ES-I3 (cell line): Measurements from ENCODE around the gene SAMSN1.

Experiments used
- H3K36me3 ChIP-seq: 2 replicates; pipeline ENCODE4 v1.6.1; 2013; ENCODE audit warnings: mild to moderate bottlenecking, low read length, control low read depth, moderate library complexity; ENCODE audit not compliant: insufficient read depth
- H3K4me1 ChIP-seq: 2 replicates; pipeline ENCODE4 v1.6.1; 2013; ENCODE audit warnings: mild to moderate bottlenecking, control low read depth, low read length; ENCODE audit not compliant: insufficient read depth
- H3K9ac ChIP-seq: 2 replicates; pipeline ENCODE4 v1.6.1; 2013; ENCODE audit warnings: low read depth, mild to moderate bottlenecking, low read length, moderate library complexity
- H3K9me3 ChIP-seq: 2 replicates; pipeline ENCODE4 v1.6.1; 2013; ENCODE audit warnings: mild to moderate bottlenecking, low read length, moderate library complexity; ENCODE audit not compliant: control insufficient read depth, insufficient read depth

The SAMSN1 gene

DNA sequence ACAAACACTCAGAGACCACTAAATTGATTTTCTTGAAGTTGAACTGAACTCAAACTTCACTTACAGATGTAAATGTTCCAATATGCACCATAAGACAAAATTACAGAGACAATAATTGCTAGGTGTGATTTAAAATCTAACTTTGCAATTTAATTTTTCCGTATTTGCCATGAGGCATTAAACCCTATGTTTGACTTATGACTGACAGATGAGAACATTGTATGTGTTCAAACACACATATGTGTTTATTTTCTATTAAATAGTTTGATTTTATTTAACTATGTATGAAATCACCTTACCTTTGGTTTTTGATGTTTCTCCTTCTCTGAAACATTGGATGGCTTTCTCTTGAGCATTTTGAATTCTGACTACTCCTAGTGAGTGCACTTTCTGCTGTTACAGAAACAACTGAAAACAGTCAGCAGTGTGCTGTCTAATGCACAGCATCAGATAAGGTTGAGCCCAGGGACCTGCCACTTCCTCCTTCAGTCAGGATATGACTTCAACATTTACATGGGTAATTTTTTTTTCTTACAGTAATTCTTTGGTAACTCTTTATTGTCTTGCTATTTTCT, at the start of gene SAMSN1:
SAMSN1 (minus strand) TSS at position 410 of the 575 bp plus-strand sequence; CDS start at position 356, 54 bp downstream.
- Histone ChIP-seq H3K9me3 (no peaks in the 10 kb centered on the region), H3K9ac (no peak within 1 kb of the TSS), H3K4me1 (no peaks in the 10 kb centered on the region), H3K36me3 (no peaks in the 10 kb centered on the region)

DNA sequence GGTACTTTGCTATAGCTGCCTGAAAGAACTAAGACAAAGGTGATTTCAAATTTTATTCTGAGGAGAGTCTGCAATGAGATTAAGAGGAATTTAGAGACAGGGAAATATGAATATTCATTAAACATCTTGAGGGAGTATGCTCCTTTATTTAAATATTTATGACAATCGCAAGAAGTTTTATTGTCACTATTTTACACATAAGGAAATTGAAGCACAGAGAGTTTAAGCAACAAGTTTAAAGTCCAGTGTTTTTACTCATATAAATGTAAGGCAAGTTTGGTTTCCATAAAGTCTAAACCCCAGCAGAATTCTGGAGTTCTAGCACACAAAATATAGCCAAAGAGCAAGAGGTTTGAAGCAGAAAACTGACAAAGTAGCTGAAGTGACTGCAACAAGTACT, 49.3 kb upstream of the SAMSN1 start:
- H3K9ac ChIP-seq = no peak overlapping the region
- peaks cover 6% of the 10 kb centered on the region; the same call in 1 of the 2 replicates for H3K9me3 ChIP-seq
- no peaks in the 10 kb centered on the region for H3K36me3 ChIP-seq
- no peaks in the 10 kb centered on the region; the same call in 1 of the 2 replicates for H3K4me1 ChIP-seq

DNA sequence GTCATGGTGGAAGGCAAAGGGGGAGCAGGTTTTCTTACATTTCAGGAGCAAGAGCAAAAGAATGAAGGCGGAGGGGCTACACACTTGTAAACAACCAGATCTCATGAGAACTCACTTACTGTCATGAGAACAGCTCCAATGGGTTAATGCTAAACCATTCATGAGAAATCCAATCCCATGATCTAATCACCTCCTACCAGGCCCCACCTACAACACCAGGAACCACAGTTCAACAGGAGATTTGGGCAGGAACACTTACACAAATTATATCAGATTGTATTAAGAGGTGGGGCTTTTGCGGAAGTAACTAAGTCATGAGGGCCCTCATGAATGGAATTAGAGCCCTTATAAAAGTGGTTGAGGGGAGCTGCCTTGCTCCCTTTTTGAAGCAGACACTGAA, 48.9 kb upstream of the SAMSN1 start:
- no peaks in the 10 kb centered on the region for H3K36me3 ChIP-seq
- no peaks in the 10 kb centered on the region; the same call in 1 of the 2 replicates for H3K4me1 ChIP-seq
- H3K9me3 ChIP-seq = peaks cover 6% of the 10 kb centered on the region; the same call in 1 of the 2 replicates
- H3K9ac ChIP-seq = no peak overlapping the region

DNA sequence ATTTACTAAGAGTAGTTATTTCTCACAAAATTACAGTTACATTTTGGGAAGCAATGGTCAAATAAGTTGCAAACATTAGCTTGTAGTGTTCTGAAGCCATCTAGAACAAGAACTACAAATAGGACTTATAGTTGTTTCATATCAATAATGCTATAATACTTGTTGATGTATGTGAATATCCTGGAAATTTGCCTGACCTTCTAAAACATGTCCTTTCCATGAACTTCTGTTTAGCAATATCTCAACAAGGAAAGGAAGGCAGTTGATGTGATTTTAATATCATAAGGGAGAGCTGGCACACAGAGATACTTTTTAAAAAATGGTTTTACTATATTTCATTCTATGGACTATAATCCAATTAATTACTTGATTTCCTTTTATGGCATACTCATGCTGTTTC, 47.1 kb upstream of the SAMSN1 start:
- Histone ChIP-seq H3K36me3 (no peaks in the 10 kb centered on the region), H3K9ac (no peak overlapping the region), H3K4me1 (no peaks in the 10 kb centered on the region; the same call in 1 of the 2 replicates), H3K9me3 (peaks cover 6% of the 10 kb centered on the region; the same call in 1 of the 2 replicates)

DNA sequence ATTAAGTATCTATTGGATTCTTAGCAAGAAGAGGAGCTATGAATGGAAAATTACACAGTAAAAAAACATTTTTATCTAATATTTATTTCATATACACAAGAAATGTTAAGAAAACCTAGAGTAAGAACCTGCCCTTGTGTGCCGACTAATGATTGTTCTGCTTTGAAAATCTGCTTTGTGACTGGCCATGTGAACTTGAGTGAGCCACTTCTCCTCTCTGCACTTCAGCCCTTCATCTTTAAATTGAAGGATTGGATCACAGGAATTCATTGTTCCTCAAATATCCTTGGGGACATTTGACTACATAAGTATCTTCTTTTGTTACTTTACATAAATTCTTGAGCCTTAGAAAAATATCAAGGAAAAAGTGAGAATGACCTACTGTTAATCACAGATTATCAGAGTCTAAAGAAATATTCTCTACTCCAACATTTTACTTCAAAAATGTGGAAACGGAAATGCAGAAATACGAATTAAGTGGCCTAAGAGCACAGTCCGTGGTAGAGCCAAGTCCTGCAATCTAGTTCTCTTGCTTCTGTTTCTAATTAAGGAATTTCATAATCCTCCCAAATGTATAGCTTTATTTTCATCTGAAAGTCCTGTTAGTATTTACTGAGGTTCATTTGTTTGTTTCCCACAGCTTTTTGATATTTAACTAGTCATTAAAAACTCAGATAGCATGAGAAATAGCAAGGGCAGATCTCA, 46.3 kb upstream of the SAMSN1 start:
- H3K9me3 ChIP-seq = peaks cover 6% of the 10 kb centered on the region; the same call in 1 of the 2 replicates
- no peaks in the 10 kb centered on the region for H3K36me3 ChIP-seq
- no peaks in the 10 kb centered on the region; the same call in 1 of the 2 replicates for H3K4me1 ChIP-seq
- no peak overlapping the region for H3K9ac ChIP-seq

DNA sequence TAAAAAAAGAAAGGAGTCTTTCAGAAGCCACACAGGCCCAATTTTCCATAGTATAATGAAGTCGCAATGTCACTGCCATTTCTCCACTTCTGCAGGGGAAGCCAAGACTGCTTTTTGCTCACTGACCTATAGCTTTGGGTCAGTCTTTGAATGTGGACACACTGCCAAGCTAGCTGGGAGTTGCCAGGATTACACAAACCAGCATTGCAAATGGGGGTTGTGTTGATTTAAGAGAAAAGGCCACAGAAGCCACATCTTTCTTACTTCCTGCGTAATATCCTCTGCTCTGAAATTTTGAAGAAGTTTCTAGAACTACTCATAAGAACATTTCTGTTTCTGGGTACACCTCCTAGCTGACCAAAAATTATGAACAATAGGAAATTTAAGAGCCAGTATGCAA, 45.8 kb upstream of the SAMSN1 start:
- Histone ChIP-seq H3K4me1 (no peaks in the 10 kb centered on the region; the same call in 1 of the 2 replicates), H3K9me3 (peaks cover 6% of the 10 kb centered on the region; the same call in 1 of the 2 replicates), H3K36me3 (no peaks in the 10 kb centered on the region), H3K9ac (no peak overlapping the region)

DNA sequence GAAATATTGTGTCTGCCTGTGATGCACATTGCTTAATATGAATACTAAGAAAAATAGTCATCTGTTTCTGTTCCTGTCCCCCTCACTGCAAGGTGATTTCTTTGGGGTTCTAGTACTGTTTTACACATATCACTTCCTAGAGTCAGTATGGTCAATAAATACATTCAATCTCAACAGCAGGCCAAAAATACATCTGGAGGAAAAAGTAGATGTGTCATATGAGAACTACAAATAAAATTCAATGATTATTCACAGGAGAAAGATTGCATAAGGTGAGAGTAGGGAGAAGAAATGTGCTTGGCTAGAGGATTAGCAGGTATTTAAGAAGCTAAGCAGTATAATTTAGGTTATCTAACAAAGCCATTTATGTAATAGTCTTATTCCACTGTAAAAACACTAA, 45.3 kb upstream of the SAMSN1 start:
- Histone ChIP-seq H3K9me3 (peaks cover 4% of the 10 kb centered on the region; the same call in 1 of the 2 replicates), H3K9ac (no peak overlapping the region), H3K4me1 (no peaks in the 10 kb centered on the region; the same call in 1 of the 2 replicates), H3K36me3 (no peaks in the 10 kb centered on the region)

DNA sequence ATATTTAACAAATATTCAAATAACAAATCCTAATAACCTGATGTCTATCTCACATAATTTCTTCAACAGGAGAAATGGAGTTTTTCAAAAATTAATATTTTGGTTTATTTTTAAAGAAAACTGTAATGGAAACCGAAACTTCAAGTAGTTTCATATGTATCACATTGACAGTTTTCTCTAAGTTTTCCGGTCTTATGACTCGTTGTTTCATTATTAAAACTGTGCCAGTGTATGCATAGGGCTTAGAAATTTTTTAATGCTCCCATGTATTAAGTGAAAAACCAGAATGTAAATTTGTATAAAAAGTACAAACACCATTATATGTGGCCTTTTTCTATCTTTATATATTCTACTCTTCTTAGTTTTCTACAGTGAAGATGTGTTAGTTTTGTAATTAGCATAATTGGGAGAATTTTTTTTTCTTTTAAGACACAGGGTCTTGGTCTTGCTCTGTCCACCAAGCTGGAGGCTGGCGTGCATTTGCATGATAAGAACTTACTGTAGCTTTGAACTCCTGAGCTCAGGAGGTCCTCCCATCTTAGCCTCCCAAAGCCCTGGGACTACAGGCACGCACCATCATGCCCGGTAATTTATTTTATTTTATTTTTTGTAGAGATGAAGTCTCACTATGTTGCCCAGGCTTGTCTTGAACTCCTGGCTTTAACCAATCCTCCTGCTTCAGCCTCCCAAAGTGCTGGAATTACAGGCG, 43.9 kb upstream of the SAMSN1 start:
- H3K9ac ChIP-seq = no peak overlapping the region
- H3K9me3 ChIP-seq = no peaks in the 10 kb centered on the region; the same call in 1 of the 2 replicates

DNA sequence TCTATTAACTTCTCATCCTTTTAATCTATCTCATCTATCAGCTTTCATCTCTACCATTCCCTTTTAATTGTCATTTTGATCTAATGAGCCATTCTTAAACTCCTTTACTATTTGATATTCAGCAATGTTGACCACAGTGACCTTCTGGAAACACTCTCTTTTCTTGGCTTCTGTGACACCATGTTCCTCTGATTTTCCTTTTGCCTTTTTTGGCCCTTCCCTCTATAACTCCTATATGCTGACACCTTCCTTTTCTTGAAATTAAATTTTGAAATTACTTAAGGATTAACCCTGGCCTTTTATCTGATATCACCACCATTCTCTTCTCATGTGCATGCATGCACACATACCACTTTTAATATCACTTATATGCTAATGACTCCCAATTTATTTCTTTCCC, 41.2 kb upstream of the SAMSN1 start:
- no peaks in the 10 kb centered on the region; the same call in 1 of the 2 replicates for H3K4me1 ChIP-seq
- H3K9me3 ChIP-seq = no peaks in the 10 kb centered on the region

More for the DNA sequence above, 43.9 kb upstream of the SAMSN1 start:
- H3K4me1 ChIP-seq = no peaks in the 10 kb centered on the region; the same call in 1 of the 2 replicates
- no peaks in the 10 kb centered on the region for H3K36me3 ChIP-seq

DNA sequence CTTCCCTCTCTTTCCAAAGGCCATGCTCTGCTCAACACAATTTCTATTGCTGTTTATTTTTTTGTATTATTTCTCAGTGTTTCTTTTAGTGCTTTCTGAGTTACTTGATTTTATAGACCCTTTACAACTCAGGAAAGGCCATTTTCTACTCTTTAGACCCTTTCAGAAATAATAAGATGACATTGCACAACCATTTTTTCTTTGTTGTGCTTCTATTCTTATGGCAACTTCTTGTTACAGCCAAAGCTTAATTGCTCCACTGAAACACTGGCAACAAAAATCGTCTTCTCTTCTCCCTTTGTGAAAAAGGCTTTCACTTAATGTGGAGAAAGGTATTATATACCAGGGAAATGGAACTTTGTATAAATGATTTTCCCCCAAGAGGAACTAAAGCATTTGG, 39.0 kb upstream of the SAMSN1 start:
- Histone ChIP-seq H3K9me3 (no peaks in the 10 kb centered on the region), H3K4me1 (no peaks in the 10 kb centered on the region), H3K9ac (no peak overlapping the region), H3K36me3 (no peaks in the 10 kb centered on the region)

More for the DNA sequence above, 41.2 kb upstream of the SAMSN1 start:
- Histone ChIP-seq H3K9ac (no peak overlapping the region), H3K36me3 (no peaks in the 10 kb centered on the region)

DNA sequence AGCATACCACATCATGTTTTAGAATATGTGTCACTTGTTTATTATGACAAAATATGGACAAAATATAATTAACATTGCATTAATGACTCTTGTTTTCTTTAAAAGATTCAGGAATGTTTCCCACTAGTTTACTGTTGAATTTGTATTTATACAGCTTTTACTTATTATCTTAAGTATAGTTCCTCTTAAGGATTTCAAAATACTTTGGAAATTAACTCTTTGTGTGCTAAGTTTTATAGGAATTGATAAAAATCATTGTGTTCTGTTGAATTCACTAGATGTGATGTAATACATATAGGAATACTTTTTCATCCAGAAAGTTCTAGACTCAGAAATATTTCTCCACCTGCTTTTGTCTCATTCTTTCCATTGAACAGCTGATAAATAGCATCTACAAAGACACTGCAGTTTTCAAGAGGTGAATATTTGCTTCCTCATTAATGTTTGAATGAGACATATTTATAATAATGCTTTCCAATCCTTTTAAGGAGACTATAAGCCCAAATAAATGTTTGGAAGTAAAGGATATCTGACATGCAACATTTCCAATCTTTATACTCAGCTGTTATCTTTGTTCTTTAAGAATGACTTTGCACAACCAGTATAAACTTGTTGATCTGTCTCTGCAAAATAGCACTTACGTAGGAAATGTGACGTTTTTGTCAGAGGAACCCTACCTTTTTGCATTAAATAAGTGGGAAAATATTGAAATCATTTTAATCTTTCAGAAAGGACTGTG, 38.4 kb upstream of the SAMSN1 start:
- no peak overlapping the region for H3K9ac ChIP-seq
- H3K36me3 ChIP-seq = no peaks in the 10 kb centered on the region
- H3K9me3 ChIP-seq = no peaks in the 10 kb centered on the region
- H3K4me1 ChIP-seq = no peaks in the 10 kb centered on the region

DNA sequence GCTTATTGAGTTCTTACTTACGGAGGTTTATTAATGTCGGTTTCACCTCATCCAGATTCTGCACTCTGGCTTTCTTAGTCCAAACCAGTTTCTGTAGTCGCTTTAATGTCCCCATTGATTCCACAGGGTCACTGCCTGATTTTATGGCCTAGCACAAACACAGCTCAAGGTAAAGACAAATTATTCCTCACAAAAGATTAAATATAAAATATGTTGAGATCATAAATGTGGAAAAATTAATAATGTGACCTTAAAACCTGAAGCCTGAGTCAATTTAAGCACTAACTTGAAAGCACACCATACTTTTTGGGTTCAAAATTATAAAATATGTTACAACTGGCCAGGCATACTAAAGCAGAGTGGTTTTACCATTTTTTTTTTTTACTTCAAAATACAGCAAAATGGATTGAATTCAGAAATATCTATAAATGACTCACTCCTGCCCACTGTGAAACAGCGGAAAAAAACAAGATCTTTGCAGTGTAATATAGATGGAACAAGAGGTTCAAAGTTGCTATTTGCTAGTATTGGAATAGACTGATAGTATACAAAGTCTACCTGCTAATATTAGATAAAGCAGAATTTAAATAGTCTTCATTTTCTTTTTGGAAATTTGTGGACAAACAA, 37.6 kb upstream of the SAMSN1 start:
- H3K4me1 ChIP-seq = no peaks in the 10 kb centered on the region
- no peaks in the 10 kb centered on the region for H3K36me3 ChIP-seq

DNA sequence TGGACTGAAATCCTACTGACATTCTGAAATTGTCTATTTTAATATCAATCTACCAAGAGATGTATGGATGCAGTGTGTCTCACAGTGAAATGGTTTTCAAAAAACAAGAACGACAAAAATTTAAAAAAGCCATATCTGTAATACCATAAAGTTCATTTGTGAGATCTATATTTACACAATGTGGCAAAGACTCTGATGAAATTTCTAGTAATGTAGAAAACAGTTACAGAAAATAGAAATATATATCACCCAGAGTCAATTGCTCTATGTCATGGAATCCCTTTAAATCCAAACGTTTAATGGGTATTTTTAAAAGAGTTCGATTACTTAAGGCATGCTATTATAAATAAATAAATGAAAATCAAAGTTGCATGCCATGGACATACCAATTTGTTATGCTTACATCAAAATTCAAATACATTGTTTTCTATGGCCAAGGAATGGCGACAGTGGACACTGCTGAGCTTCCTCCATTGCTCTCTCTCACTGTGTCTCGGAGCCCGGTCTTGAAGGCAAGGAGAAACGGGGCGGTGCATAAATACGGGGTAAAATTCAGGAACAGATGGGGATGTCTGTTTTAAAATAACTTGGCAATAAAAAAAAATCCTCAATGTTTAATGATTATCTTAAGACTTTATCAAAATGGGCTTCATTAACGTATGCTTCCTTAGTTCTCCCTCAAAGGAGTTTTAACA, 37.0 kb upstream of the SAMSN1 start:
- no peak overlapping the region for H3K9ac ChIP-seq
- no peaks in the 10 kb centered on the region for H3K36me3 ChIP-seq
- H3K4me1 ChIP-seq = no peaks in the 10 kb centered on the region

More for the DNA sequence above, 37.6 kb upstream of the SAMSN1 start:
- no peak overlapping the region for H3K9ac ChIP-seq
- no peaks in the 10 kb centered on the region for H3K9me3 ChIP-seq

More for the DNA sequence above, 37.0 kb upstream of the SAMSN1 start:
- no peaks in the 10 kb centered on the region for H3K9me3 ChIP-seq
